ENCODE results near the gene CPNE2. TPM values are rescaled to one million over a fixed set of nuclear protein-coding genes. Genes with fewer than 3 reads are reported as not detected.

CPNE2 gene
- total RNA-seq, 1 experiment from 2014 or later = 35.2 TPM

- ChIA-PET CTCF (no interaction called here), POLR2A (ENCODE audit: unreplicated experiment) (no interaction called here)
- intact Hi-C loops (cut with micrococcal nuclease; ENCODE audit: unreplicated experiment) = no loop called here
- Histone ChIP-seq H3K36me3 (ENCODE audit: low read depth) (no peaks in the 10 kb centered on the region), H3K9me2 (ENCODE audit: insufficient read depth) (no peaks in the 10 kb centered on the region), H2AFZ (no peak overlapping the region), H3K4me3 (no peak overlapping the region), H3K4me2 (no peak overlapping the region), H3F3A (ENCODE audit: insufficient read depth, low read depth) (no peaks in the 10 kb centered on the region), H4K20me1 (ENCODE audit: insufficient read depth) (no peaks in the 10 kb centered on the region), H3K27me3 (ENCODE audit: insufficient read depth, low read depth) (no peaks in the 10 kb centered on the region), H3K79me2 (ENCODE audit: low read depth) (no peaks in the 10 kb centered on the region), H3K4me1 (replicated peaks; ENCODE audit: insufficient read depth) (0 out of 2 replicates have a peak, but pooled peaks cover 8% of the 10 kb centered on the region), H3K27ac (no peak overlapping the region), H3K9me3 (ENCODE audit: insufficient read depth, low read depth) (no peaks in the 10 kb centered on the region)
- TF ChIP-seq EZH2 (IDR thresholded peaks at IDR 0.05; ENCODE audit: low read depth) = no peak
- no peak for TF ChIP-seq CTCF (conservative IDR thresholded peaks at IDR 0.05)
- BruUV-seq (replicated peaks) = no TSS peak
- DNase-seq = no peak
Observed at GRCh38 chr16:57051696-57052228, 40.6 kb upstream of the CPNE2 start.

GRCh38 chr16:57053206-57053605 lies 39.2 kb upstream of the CPNE2 start:
- ChIA-PET CTCF (no interaction called here), POLR2A (ENCODE audit: unreplicated experiment) (no interaction called here)
- Histone ChIP-seq H3K4me2 (no peak overlapping the region), H3K36me3 (ENCODE audit: low read depth) (no peaks in the 10 kb centered on the region), H3F3A (ENCODE audit: insufficient read depth, low read depth) (no peaks in the 10 kb centered on the region), H3K4me1 (replicated peaks; ENCODE audit: insufficient read depth) (0 out of 2 replicates have a peak, but pooled peaks cover 3% of the 10 kb centered on the region), H3K9me3 (ENCODE audit: insufficient read depth, low read depth) (no peaks in the 10 kb centered on the region), H3K27me3 (ENCODE audit: insufficient read depth, low read depth) (no peaks in the 10 kb centered on the region), H3K9me2 (ENCODE audit: insufficient read depth) (no peaks in the 10 kb centered on the region), H4K20me1 (ENCODE audit: insufficient read depth) (no peaks in the 10 kb centered on the region), H3K27ac (no peak overlapping the region), H3K79me2 (ENCODE audit: low read depth) (no peaks in the 10 kb centered on the region), H2AFZ (no peak overlapping the region), H3K4me3 (no peak overlapping the region)
- TF ChIP-seq EZH2 (IDR thresholded peaks at IDR 0.05; ENCODE audit: low read depth) (no peak), CTCF (conservative IDR thresholded peaks at IDR 0.05) (no peak)
- no TSS peak for BruUV-seq (replicated peaks)
- no peak for DNase-seq
- intact Hi-C loops (cut with micrococcal nuclease; ENCODE audit: unreplicated experiment) = no loop called here

- Histone ChIP-seq H3K27me3 (ENCODE audit: insufficient read depth, low read depth) (no peaks in the 10 kb centered on the region), H3K4me1 (replicated peaks; ENCODE audit: insufficient read depth) (no peaks in the 10 kb centered on the region), H3K36me3 (ENCODE audit: low read depth) (no peaks in the 10 kb centered on the region), H2AFZ (no peak overlapping the region), H3K4me2 (no peak overlapping the region), H4K20me1 (ENCODE audit: insufficient read depth) (no peaks in the 10 kb centered on the region), H3K9me2 (ENCODE audit: insufficient read depth) (no peaks in the 10 kb centered on the region), H3K4me3 (no peak overlapping the region), H3K27ac (no peak overlapping the region), H3K79me2 (ENCODE audit: low read depth) (no peaks in the 10 kb centered on the region), H3F3A (ENCODE audit: insufficient read depth, low read depth) (no peaks in the 10 kb centered on the region), H3K9me3 (ENCODE audit: insufficient read depth, low read depth) (no peaks in the 10 kb centered on the region)
- no peak for TF ChIP-seq CTCF (conservative IDR thresholded peaks at IDR 0.05)
- TF ChIP-seq EZH2 (IDR thresholded peaks at IDR 0.05; ENCODE audit: low read depth) = no peak
- no peak for DNase-seq
- CTCF ChIA-PET = no interaction called here
- intact Hi-C loops (cut with micrococcal nuclease; ENCODE audit: unreplicated experiment) = no loop called here
- no TSS peak for BruUV-seq (replicated peaks)
- POLR2A ChIA-PET (ENCODE audit: unreplicated experiment) = no interaction called here
Observed at GRCh38 chr16:57054338-57054737, 38.0 kb upstream of the CPNE2 start.
